Subcutaneous adipose tissue (tissue), 4 donors: ENCODE measurements around the gene CISD2. TPM values are rescaled to one million over a fixed set of nuclear protein-coding genes. Genes with fewer than 3 reads are reported as not detected.

Experiments
- CTCF ChIP-seq: fragments of 450-650 bp; IDR thresholded peaks from one replicate; pipeline ENCODE4 v1.5.1; 2016; ENCODE audit warnings: low read depth, mild to moderate bottlenecking, control low read depth, antibody characterized with exemption, moderate library complexity
- total RNA-seq, 4 donors: library from RNA; depleted of rRNA; stranded (reverse); fragments of >200 nt; gene quantifications; one replicate each; pipeline ENCODE4 v1.1.0, GENCODE V29; 2016

Gene CISD2
- total RNA-seq, 4 donors from 2014 or later = 9.2 to 34.2 (median 15.2) TPM

DNA sequence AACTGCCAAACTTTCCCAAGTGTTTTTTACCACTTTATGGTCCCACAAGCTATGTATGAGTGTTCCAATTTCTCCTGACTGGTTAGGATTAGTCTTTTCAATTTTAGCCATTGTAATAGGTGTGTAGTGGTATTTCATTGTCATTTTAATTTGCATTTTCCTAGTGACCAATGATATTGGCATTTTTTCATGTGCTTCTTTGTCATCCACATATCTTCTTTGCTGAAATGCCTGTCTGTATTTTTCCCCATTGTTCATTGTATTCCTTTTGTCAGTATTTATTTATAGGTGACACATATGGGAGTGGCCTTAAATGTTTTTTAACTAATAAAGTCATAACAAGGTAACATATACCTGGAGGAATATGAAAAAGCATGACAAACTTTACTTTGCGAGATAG is 32.2 kb upstream of the CISD2 start:
- TF ChIP-seq CTCF = no peak

- TF ChIP-seq CTCF = no peak
These were observed 26.4 kb upstream of the CISD2 start for GRCh38 chr4:102842367-102842766.

- no peak for TF ChIP-seq CTCF
These were observed 25.5 kb upstream of the CISD2 start for GRCh38 chr4:102843273-102843672.

GRCh38 chr4:102843938-102844337 is 24.9 kb upstream of the CISD2 start:
- no peak for TF ChIP-seq CTCF

GRCh38 chr4:102847687-102848086 is 21.1 kb upstream of the CISD2 start:
- TF ChIP-seq CTCF = no peak

GRCh38 chr4:102849579-102850104 is 19.1 kb upstream of the CISD2 start:
- no peak for TF ChIP-seq CTCF

- no peak for TF ChIP-seq CTCF
These were observed 18.4 kb upstream of the CISD2 start for GRCh38 chr4:102850370-102850769.
